Activated naive CD8-positive, alpha-beta T cell (primary cell): Measurements from ENCODE around the gene RWDD1.

ENCODE experiments used
- H3K27ac Mint-ChIP-seq: one replicate; pipeline ENCODE4 v1.8.0; 2021; ENCODE audit warnings: mixed read lengths
- H3K27me3 Mint-ChIP-seq: one replicate; pipeline ENCODE4 v1.8.0; 2021; ENCODE audit warnings: mixed read lengths
- H3K36me3 Mint-ChIP-seq: one replicate; pipeline ENCODE4 v1.8.0; 2021; ENCODE audit warnings: mixed read lengths
- H3K4me1 Mint-ChIP-seq: one replicate; pipeline ENCODE4 v1.8.0; 2021; ENCODE audit warnings: low read depth, mixed read lengths
- H3K4me3 Mint-ChIP-seq: one replicate; pipeline ENCODE4 v1.8.0; 2021; ENCODE audit warnings: mild to moderate bottlenecking, mixed read lengths
- H3K9me3 Mint-ChIP-seq: one replicate; pipeline ENCODE4 v1.8.0; 2021; ENCODE audit warnings: low read depth, mixed read lengths

The RWDD1 gene

DNA sequence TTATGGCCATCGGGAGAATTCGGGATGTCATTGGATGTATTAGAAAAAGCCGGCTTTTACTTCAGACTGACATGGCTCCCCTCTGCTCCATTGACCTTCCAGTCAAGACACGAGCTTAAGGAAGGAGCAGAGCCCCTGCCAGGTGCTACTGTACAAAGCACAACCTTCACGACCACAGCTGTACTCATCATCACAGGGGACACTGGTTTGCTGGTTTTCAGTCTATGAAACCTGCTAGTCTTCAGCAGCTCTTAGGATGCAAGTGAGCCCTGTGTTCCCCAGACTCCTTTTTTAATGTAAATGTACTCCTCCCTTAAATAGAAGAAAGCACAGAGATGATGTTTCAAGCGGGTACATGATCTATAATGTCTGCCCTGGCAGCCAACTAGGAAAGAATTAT is 23.9 kb upstream of the RWDD1 start:
- Mint-ChIP-seq H3K27me3 (peaks cover 6% of the 10 kb centered on the region), H3K4me3 (no peak overlapping the region)

GRCh38 chr6:116550796-116551195 is 20.5 kb upstream of the RWDD1 start:
- Mint-ChIP-seq H3K4me3 (no peak overlapping the region), H3K4me1 (no peaks in the 10 kb centered on the region), H3K27ac (no peak overlapping the region), H3K36me3 (no peaks in the 10 kb centered on the region), H3K9me3 (no peaks in the 10 kb centered on the region), H3K27me3 (peaks cover 12% of the 10 kb centered on the region)

More for the DNA sequence above, 23.9 kb upstream of the RWDD1 start:
- Mint-ChIP-seq H3K36me3 (no peaks in the 10 kb centered on the region), H3K9me3 (no peaks in the 10 kb centered on the region), H3K4me1 (no peaks in the 10 kb centered on the region), H3K27ac (no peak overlapping the region)

GRCh38 chr6:116553451-116553850 is 17.9 kb upstream of the RWDD1 start, which contains the start of gene CALHM4:
Gene CALHM4 (plus strand): TSS chr6:116553751. CDS start chr6:116553794, 43 bp downstream.
- Mint-ChIP-seq H3K36me3 (no peaks in the 10 kb centered on the region), H3K4me3 (no peak within 1 kb of the TSS), H3K9me3 (no peaks in the 10 kb centered on the region), H3K4me1 (no peaks in the 10 kb centered on the region), H3K27ac (no peak within 1 kb of the TSS), H3K27me3 (peaks cover 12% of the 10 kb centered on the region)

- H3K4me1 Mint-ChIP-seq, result no peaks in the 10 kb centered on the region
- H3K27me3 Mint-ChIP-seq, result peaks cover 12% of the 10 kb centered on the region
- H3K36me3 Mint-ChIP-seq, result no peaks in the 10 kb centered on the region
- H3K9me3 Mint-ChIP-seq, result no peaks in the 10 kb centered on the region
- no peak overlapping the region for H3K27ac Mint-ChIP-seq
- no peak overlapping the region for H3K4me3 Mint-ChIP-seq
These were observed 15.2 kb upstream of the RWDD1 start for GRCh38 chr6:116556065-116556464.

- no peak overlapping the region for H3K4me3 Mint-ChIP-seq
- H3K9me3 Mint-ChIP-seq, result no peaks in the 10 kb centered on the region
- H3K27ac Mint-ChIP-seq, result no peak overlapping the region
- no peaks in the 10 kb centered on the region for H3K4me1 Mint-ChIP-seq
- H3K36me3 Mint-ChIP-seq, result no peaks in the 10 kb centered on the region
- H3K27me3 Mint-ChIP-seq, result peaks cover 13% of the 10 kb centered on the region
These were observed 14.4 kb upstream of the RWDD1 start for GRCh38 chr6:116556814-116557415.

- H3K4me3 Mint-ChIP-seq, result no peak overlapping the region
- H3K27ac Mint-ChIP-seq, result no peak overlapping the region
- H3K9me3 Mint-ChIP-seq, result no peaks in the 10 kb centered on the region
- peaks cover 16% of the 10 kb centered on the region for H3K27me3 Mint-ChIP-seq
- H3K36me3 Mint-ChIP-seq, result no peaks in the 10 kb centered on the region
- no peaks in the 10 kb centered on the region for H3K4me1 Mint-ChIP-seq
These were observed 13.4 kb upstream of the RWDD1 start for GRCh38 chr6:116557893-116558292.

GRCh38 chr6:116560130-116560529 is 11.2 kb upstream of the RWDD1 start:
- H3K9me3 Mint-ChIP-seq, result no peaks in the 10 kb centered on the region
- no peaks in the 10 kb centered on the region for H3K36me3 Mint-ChIP-seq
- no peak overlapping the region for H3K27ac Mint-ChIP-seq
- H3K4me3 Mint-ChIP-seq, result no peak overlapping the region
- peaks cover 5% of the 10 kb centered on the region for H3K4me1 Mint-ChIP-seq
- peaks cover 7% of the 10 kb centered on the region for H3K27me3 Mint-ChIP-seq

DNA sequence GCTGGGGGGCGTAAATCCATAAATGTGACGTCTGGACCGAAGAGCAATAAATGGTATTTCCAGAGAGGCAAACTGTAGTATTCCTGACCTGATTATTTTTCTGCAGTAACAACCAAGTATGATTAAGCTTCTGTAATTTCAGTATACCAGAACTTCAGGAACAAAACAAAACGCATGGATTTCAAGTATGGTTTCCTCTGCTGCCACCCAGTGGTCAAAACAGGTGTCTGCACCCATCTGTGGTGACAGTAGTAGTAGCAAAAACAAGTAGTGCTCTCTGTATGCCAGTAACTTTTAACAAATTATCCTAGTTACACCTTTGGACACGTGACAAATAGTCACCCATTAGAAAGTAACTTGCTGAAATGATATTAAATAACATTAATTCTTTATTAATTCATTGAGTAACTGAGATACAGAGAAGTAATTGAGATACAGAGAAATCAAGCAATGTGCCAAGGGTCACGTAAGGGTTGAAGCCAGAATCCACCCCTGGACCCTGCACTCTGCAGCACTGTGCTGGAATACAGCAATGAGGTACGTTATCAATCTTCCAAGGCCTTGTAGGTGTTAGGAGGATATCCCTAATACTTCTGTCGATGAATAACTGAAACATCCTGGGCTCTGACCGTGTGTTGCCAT is 9.8 kb upstream of the RWDD1 start:
- H3K9me3 Mint-ChIP-seq, result no peaks in the 10 kb centered on the region

GRCh38 chr6:116562019-116562403 is 9.3 kb upstream of the RWDD1 start:
- no peaks in the 10 kb centered on the region for H3K9me3 Mint-ChIP-seq
- H3K27me3 Mint-ChIP-seq, result peaks cover 7% of the 10 kb centered on the region
- H3K4me1 Mint-ChIP-seq, result peaks cover 5% of the 10 kb centered on the region
- no peak overlapping the region for H3K27ac Mint-ChIP-seq
- no peak overlapping the region for H3K4me3 Mint-ChIP-seq
- no peaks in the 10 kb centered on the region for H3K36me3 Mint-ChIP-seq

More for the DNA sequence above, 9.8 kb upstream of the RWDD1 start:
- Mint-ChIP-seq H3K27me3 (peaks cover 7% of the 10 kb centered on the region), H3K4me1 (peaks cover 5% of the 10 kb centered on the region), H3K4me3 (no peak overlapping the region), H3K36me3 (no peaks in the 10 kb centered on the region), H3K27ac (no peak overlapping the region)

- H3K27ac Mint-ChIP-seq, result no peak overlapping the region
- no peaks in the 10 kb centered on the region for H3K36me3 Mint-ChIP-seq
- H3K27me3 Mint-ChIP-seq, result peaks cover 7% of the 10 kb centered on the region
- no peak overlapping the region for H3K4me3 Mint-ChIP-seq
- H3K9me3 Mint-ChIP-seq, result no peaks in the 10 kb centered on the region
- peaks cover 5% of the 10 kb centered on the region for H3K4me1 Mint-ChIP-seq
These were observed 8.7 kb upstream of the RWDD1 start for GRCh38 chr6:116562614-116563013.

- Mint-ChIP-seq H3K9me3 (no peaks in the 10 kb centered on the region), H3K36me3 (no peaks in the 10 kb centered on the region), H3K27me3 (peaks cover 7% of the 10 kb centered on the region), H3K4me3 (no peak overlapping the region), H3K4me1 (peaks cover 9% of the 10 kb centered on the region), H3K27ac (peak overlapping the region; percentile 18)
These were observed 7.5 kb upstream of the RWDD1 start for GRCh38 chr6:116563830-116564229.

DNA sequence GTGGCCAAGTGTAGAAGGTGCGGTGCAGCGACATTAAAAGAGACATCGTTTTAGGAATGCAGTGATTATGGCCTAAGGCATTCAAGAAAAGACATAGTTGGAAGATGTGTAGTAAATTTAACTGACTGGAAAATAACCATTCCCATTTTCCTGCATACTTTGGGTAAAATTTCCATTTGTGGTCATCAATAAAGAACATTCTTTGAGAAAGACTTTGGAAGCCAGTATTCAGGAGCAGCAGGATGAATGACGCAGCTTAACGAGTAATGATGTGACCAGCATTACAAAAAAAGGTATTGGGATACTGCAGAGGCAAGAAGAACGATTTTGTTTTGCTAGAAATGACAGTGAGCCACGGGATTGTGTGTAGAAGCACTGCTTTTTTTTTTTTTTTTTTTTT is 7.0 kb upstream of the RWDD1 start:
- Mint-ChIP-seq H3K36me3 (no peaks in the 10 kb centered on the region), H3K27me3 (peaks cover 7% of the 10 kb centered on the region), H3K4me3 (peak overlapping the region; percentile 35), H3K4me1 (peaks cover 14% of the 10 kb centered on the region), H3K9me3 (no peaks in the 10 kb centered on the region), H3K27ac (peak overlapping the region; percentile 18)

DNA sequence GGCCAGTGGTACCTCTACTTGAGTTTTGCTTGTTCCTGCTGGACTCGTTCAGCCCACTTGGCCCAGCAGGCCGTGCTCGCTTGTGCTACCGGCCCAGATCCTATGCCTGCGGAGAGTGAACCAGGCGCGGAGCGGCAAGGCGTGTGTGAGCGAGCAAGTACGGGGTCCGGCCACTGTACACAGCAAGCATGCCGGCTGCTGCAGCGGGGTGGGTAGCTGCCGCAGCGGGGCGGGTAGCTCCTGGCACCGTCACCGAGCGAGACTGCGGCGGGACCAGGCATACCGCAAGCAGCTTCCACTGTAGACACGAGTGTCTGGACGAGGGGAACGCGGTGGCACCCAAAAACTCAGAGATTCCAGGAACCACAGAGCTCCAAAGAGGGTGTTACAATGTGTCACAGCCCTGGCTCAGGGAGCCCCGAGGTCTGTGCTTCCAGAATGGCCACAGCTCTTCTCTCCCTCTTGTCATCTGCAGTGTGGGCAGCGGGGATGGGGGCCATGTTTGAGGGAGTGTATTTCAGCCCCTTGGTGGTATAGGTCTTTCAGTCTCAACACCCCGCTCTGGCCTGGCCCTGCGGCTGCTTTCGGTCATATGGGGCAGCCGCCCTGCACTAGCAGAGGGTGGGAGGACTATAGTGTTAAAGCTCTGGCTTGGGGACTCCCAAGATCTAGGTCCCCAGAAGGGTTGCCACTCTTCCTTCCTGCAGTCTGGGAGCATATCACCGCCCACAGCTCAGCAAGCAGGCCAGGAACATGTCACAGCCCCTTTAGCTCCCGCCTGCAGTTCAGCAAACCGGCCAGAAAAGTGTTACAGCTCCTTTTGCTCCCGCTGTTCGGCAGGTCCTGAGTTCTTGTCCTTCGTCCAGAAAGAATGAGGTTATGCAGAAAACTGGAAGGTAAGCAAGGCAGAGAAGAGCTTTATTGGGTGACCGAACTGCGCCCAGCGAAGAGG is 6.1 kb upstream of the RWDD1 start:
- H3K27ac Mint-ChIP-seq, result no peak overlapping the region
- no peaks in the 10 kb centered on the region for H3K9me3 Mint-ChIP-seq
- H3K4me1 Mint-ChIP-seq, result peaks cover 21% of the 10 kb centered on the region
- peak overlapping the region; percentile 35 for H3K4me3 Mint-ChIP-seq
- peaks cover 7% of the 10 kb centered on the region for H3K27me3 Mint-ChIP-seq
- H3K36me3 Mint-ChIP-seq, result no peaks in the 10 kb centered on the region

GRCh38 chr6:116568111-116568510 is 3.2 kb upstream of the RWDD1 start:
- no peaks in the 10 kb centered on the region for H3K9me3 Mint-ChIP-seq
- H3K36me3 Mint-ChIP-seq, result no peaks in the 10 kb centered on the region
- H3K27me3 Mint-ChIP-seq, result no peaks in the 10 kb centered on the region
- H3K4me3 Mint-ChIP-seq, result no peak overlapping the region
- no peak overlapping the region for H3K27ac Mint-ChIP-seq
- H3K4me1 Mint-ChIP-seq, result peaks cover 37% of the 10 kb centered on the region
